Measurements from ENCODE around the gene LAMA3.

Gene LAMA3

DNA sequence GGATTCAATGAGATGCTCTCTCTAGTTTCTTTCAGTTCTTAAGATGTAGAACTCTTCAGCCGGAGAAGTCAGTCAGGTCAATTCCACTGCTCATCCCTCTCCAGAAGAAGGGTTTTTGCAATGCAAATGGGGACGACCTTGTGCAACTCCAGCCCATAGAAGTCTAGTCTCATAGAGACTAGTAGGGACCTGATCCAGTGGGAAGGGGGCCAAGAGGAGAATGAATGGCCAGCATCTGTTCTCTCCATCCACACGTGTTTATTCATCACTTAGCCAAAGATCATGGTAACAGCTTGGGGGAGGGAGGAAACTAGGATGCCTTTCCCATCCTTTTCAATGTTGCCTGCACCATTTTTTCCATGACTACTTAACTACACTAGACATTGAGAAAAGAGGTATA, 120.2 kb downstream of the LAMA3 start:
- TF ChIP-seq, protein P1, sequence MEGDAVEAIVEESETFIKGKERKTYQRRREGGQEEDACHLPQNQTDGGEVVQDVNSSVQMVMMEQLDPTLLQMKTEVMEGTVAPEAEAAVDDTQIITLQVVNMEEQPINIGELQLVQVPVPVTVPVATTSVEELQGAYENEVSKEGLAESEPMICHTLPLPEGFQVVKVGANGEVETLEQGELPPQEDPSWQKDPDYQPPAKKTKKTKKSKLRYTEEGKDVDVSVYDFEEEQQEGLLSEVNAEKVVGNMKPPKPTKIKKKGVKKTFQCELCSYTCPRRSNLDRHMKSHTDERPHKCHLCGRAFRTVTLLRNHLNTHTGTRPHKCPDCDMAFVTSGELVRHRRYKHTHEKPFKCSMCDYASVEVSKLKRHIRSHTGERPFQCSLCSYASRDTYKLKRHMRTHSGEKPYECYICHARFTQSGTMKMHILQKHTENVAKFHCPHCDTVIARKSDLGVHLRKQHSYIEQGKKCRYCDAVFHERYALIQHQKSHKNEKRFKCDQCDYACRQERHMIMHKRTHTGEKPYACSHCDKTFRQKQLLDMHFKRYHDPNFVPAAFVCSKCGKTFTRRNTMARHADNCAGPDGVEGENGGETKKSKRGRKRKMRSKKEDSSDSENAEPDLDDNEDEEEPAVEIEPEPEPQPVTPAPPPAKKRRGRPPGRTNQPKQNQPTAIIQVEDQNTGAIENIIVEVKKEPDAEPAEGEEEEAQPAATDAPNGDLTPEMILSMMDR (IDR thresholded peaks at IDR 0.05; ENCODE audit: borderline replicate concordance, control extremely low read depth, extremely low read depth, insufficient read depth, missing control alignments) = no peak
- in situ Hi-C loops (cut with MboI; ENCODE audit: low sequenced_read_pairs, unreplicated experiment) = no loop called here
- DNase-seq (ENCODE audit: low spot score) = no peak

DNA sequence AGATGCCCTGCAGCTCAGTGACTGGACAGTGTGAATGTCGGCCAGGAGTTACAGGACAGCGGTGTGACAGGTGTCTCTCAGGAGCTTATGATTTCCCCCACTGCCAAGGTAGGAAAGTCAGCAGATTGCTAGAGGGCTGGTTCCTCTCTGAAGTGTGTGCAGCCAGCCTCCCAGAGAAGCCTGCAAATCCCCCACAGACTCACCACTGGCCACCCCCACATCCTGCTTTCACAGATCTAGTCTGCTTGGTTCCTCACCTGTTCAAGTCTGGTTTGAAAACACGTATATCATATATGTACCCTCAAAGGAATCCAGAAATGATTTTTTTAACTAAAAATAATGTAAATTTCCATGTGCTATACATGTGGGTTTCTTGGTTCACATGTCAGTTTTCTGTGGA, 121.1 kb downstream of the LAMA3 start:
- DNase-seq (ENCODE audit: low spot score) = peak; percentile 42
- in situ Hi-C loops (cut with MboI; ENCODE audit: low sequenced_read_pairs, unreplicated experiment) = loop anchor here (5.0 kb wide), 1 partner anchor 188 kb away; no protein-coding TSS in a partner anchor
- TF ChIP-seq, protein P1 (IDR thresholded peaks at IDR 0.05; ENCODE audit: borderline replicate concordance, control extremely low read depth, extremely low read depth, insufficient read depth, missing control alignments) = no peak

DNA sequence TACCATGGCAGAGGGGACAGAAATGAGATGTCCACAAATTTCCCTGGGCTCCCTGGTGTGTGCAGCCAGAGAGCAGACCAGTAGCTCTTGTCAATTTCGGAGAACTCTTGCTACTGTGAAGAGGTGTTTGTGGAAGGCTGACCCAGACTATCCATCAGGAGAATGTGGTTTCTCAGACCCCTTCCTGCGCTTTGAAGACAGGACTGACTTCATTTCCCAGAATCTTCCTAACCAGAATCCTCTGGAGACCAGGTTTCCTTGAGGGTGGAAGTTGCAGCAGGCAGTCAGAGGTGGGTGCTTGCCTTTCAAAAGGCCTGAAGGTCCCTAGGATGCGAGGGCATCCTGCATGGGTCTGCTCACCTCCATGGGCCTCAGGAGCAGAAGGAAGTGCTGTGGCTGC, 121.9 kb downstream of the LAMA3 start:
- no peak for DNase-seq (ENCODE audit: low spot score)
- TF ChIP-seq, protein P1 (IDR thresholded peaks at IDR 0.05; ENCODE audit: borderline replicate concordance, control extremely low read depth, extremely low read depth, insufficient read depth, missing control alignments) = no peak
- in situ Hi-C loops (cut with MboI; ENCODE audit: low sequenced_read_pairs, unreplicated experiment) = loop anchor here (5.0 kb wide), 1 partner anchor 189 kb away; no protein-coding TSS in a partner anchor

DNA sequence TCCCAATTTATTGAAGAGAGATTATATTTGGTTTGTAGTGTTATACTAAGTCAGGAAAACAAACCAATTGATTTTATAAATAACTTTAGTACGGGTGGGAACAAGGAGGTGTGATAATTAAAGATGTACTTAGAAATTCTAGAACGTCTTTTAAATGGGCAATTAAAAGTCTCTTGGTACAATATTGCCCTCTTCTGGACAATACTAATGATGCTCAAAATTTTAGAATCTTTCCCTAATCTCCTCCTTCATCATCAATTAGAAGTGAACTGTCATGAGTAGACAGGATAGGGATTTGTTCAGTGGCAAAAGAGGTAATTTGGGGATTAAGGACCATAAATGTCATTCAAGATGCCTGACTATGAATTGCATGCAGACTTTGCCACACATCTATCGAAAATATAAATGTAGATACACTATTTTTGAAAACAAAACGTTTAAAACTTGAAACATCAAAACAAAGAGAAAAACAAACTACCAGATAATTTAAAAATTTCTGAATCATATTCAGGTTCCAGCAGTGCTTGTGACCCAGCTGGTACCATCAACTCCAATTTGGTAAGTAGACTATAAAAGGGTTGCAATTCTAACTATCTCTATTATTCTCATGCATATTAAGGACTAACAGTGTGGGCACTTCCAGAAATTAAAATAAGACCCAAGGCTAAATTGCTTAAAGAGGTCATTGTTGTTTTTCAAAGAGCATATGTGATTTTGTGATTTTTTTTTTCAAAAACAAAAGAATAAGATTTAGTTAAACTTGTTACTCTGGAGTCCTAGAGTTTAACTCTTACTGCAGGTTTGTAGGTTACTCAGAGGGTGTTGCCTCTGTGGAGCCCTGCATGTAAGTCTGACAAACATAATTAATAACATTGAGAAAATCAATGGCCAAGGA, 123.5 kb downstream of the LAMA3 start:
- in situ Hi-C loops (cut with MboI; ENCODE audit: low sequenced_read_pairs, unreplicated experiment) = loop anchor here (5.0 kb wide), 1 partner anchor 190 kb away; no protein-coding TSS in a partner anchor
- DNase-seq (ENCODE audit: low spot score) = peak; percentile 40
- TF ChIP-seq, protein P1 (IDR thresholded peaks at IDR 0.05; ENCODE audit: borderline replicate concordance, control extremely low read depth, extremely low read depth, insufficient read depth, missing control alignments) = peak; percentile 20

DNA sequence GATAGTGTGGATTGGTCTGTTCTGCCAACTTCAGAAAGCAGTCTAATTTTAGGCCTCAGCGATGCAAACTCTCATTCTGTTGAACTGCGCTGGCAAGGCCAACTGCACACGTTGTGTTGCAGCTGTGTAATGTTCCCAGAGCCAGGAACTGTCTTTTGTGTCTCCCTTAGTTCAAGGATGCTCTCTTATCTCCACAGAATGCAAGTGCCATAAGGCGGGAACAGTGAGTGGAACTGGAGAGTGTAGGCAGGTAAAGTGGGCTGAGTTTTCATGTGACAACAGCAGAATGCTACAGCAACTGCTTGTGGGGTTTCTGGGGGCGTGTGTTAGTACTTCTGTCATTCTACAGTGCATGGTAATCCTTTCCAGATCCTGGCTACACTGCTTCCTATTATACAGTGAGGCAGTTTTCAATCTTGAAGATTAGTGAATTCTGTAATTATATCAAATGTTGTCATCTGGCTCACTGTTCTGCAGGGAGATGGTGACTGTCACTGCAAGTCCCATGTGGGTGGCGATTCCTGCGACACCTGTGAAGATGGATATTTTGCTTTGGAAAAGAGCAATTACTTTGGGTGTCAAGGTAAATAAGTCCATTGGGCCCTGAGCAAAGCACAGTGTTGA, 125.8 kb downstream of the LAMA3 start:
- in situ Hi-C loops (cut with MboI; ENCODE audit: low sequenced_read_pairs, unreplicated experiment) = loop anchor here (5.0 kb wide), 1 partner anchor 193 kb away; no protein-coding TSS in a partner anchor
- DNase-seq (ENCODE audit: low spot score) = no peak
- TF ChIP-seq, protein P1 (IDR thresholded peaks at IDR 0.05; ENCODE audit: borderline replicate concordance, control extremely low read depth, extremely low read depth, insufficient read depth, missing control alignments) = no peak

DNA sequence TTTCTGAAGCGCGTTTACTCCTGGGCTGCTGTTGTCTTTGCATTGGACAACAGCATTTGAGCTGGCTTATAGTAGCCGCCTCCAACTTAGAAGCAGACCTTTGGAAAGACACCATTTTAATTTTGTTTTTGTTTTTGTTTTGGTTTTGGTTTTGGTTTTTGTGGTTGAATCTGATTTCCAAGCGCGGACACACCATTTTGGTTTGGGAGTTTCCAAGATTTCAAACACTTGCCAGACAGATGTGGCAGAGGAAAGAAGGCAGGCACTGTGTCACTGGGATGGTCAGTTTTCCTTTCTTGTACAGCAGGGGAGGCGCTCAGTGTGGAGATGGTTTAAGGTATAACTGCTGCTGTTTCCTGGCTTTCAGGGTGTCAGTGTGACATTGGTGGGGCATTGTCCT, 126.8 kb downstream of the LAMA3 start:
- in situ Hi-C loops (cut with MboI; ENCODE audit: low sequenced_read_pairs, unreplicated experiment) = no loop called here
- TF ChIP-seq, protein P1 (IDR thresholded peaks at IDR 0.05; ENCODE audit: borderline replicate concordance, control extremely low read depth, extremely low read depth, insufficient read depth, missing control alignments) = no peak
- no peak for DNase-seq (ENCODE audit: low spot score)
